ENCODE results near the gene APOF. TPM values are rescaled to one million over a fixed set of nuclear protein-coding genes. Genes with fewer than 3 reads are reported as not detected.

The APOF gene
- total and polyA plus RNA-seq, 2 donors (not counting 1 experiment from before 2014, with no cell fraction given): not detected

- TF ChIP-seq CTCF (conservative IDR thresholded peaks at IDR 0.05 in 1 of 2, IDR thresholded peaks at IDR 0.05 in 1 of 2; ENCODE audit: low read depth in 1 of 2, low read length in 2 of 2) (no peak), EZH2 (IDR thresholded peaks at IDR 0.05; ENCODE audit: low read length, missing control alignments) (no peak)
- Histone ChIP-seq H3K79me2 (ENCODE audit: control insufficient read depth, insufficient read depth, low read length) (peaks cover 33% of the 10 kb centered on the region), H3K27ac (ENCODE audit: insufficient read depth, low read length) (peak overlapping the region; percentile 96), H4K20me1 (ENCODE audit: control insufficient read depth, extremely low read depth, insufficient read depth, low read length) (no peaks in the 10 kb centered on the region), H3K27me3 (ENCODE audit: control insufficient read depth, insufficient read depth, low read length) (no peaks in the 10 kb centered on the region), H3K9me3 (ENCODE audit: control insufficient read depth, insufficient read depth, low read depth, low read length) (no peaks in the 10 kb centered on the region), H3K4me3 (replicated peaks in 1 of 4; ENCODE audit: control extremely low read depth in 1 of 4, insufficient read depth in 1 of 4, low read depth in 3 of 4, low read length in 4 of 4) (peak overlapping the region; percentile 99 to 100 (median 100)), H3K36me3 (ENCODE audit: control insufficient read depth, insufficient read depth, low read length) (peaks cover 22% of the 10 kb centered on the region), H3K4me1 (ENCODE audit: control insufficient read depth, extremely low read depth, insufficient read depth, low read length) (peaks cover 9% of the 10 kb centered on the region), H3K4me2 (ENCODE audit: extremely low read depth, insufficient read depth, low read length) (peak overlapping the region; percentile 96), H2AFZ (ENCODE audit: low read length) (no peak overlapping the region), H3K9ac (ENCODE audit: insufficient read depth, low read length) (peak overlapping the region; percentile 90)
- DNase-seq (ENCODE audit: low read depth in 2 of 2): peak; percentile 85 to 89
Measured at GRCh38 chr12:56358836-56359532, 3.7 kb downstream of the APOF start.

GRCh38 chr12:56351325-56351724, 11.3 kb downstream of the APOF start:
- H3K27ac ChIP-seq (ENCODE audit: insufficient read depth, low read length): no peak overlapping the region
- H3K36me3 ChIP-seq (ENCODE audit: control insufficient read depth, insufficient read depth, low read length): peaks cover 45% of the 10 kb centered on the region
- H3K9ac ChIP-seq (ENCODE audit: insufficient read depth, low read length): no peak overlapping the region
- no peaks in the 10 kb centered on the region for H3K9me3 ChIP-seq (ENCODE audit: control insufficient read depth, insufficient read depth, low read depth, low read length)
- H2AFZ ChIP-seq (ENCODE audit: low read length): no peak overlapping the region
- no peak for TF ChIP-seq EZH2 (IDR thresholded peaks at IDR 0.05; ENCODE audit: low read length, missing control alignments)
- no peak for TF ChIP-seq CTCF (conservative IDR thresholded peaks at IDR 0.05 in 1 of 2, IDR thresholded peaks at IDR 0.05 in 1 of 2; ENCODE audit: low read depth in 1 of 2, low read length in 2 of 2)
- no peak overlapping the region for H3K4me2 ChIP-seq (ENCODE audit: extremely low read depth, insufficient read depth, low read length)
- no peaks in the 10 kb centered on the region for H3K27me3 ChIP-seq (ENCODE audit: control insufficient read depth, insufficient read depth, low read length)
- H3K79me2 ChIP-seq (ENCODE audit: control insufficient read depth, insufficient read depth, low read length): peaks cover 4% of the 10 kb centered on the region
- H3K4me3 ChIP-seq (replicated peaks in 1 of 4; ENCODE audit: control extremely low read depth in 1 of 4, insufficient read depth in 1 of 4, low read depth in 3 of 4, low read length in 4 of 4): no peak overlapping the region
- no peaks in the 10 kb centered on the region for H3K4me1 ChIP-seq (ENCODE audit: control insufficient read depth, extremely low read depth, insufficient read depth, low read length)
- DNase-seq (ENCODE audit: low read depth in 2 of 2): no peak
- H4K20me1 ChIP-seq (ENCODE audit: control insufficient read depth, extremely low read depth, insufficient read depth, low read length): no peaks in the 10 kb centered on the region

- Histone ChIP-seq H3K4me1 (ENCODE audit: control insufficient read depth, extremely low read depth, insufficient read depth, low read length) (no peaks in the 10 kb centered on the region), H2AFZ (ENCODE audit: low read length) (no peak overlapping the region), H3K9ac (ENCODE audit: insufficient read depth, low read length) (no peak overlapping the region), H3K4me2 (ENCODE audit: extremely low read depth, insufficient read depth, low read length) (no peak overlapping the region), H3K27me3 (ENCODE audit: control insufficient read depth, insufficient read depth, low read length) (no peaks in the 10 kb centered on the region), H4K20me1 (ENCODE audit: control insufficient read depth, extremely low read depth, insufficient read depth, low read length) (no peaks in the 10 kb centered on the region), H3K9me3 (ENCODE audit: control insufficient read depth, insufficient read depth, low read depth, low read length) (no peaks in the 10 kb centered on the region), H3K4me3 (replicated peaks in 1 of 4; ENCODE audit: control extremely low read depth in 1 of 4, insufficient read depth in 1 of 4, low read depth in 3 of 4, low read length in 4 of 4) (no peak overlapping the region), H3K79me2 (ENCODE audit: control insufficient read depth, insufficient read depth, low read length) (no peaks in the 10 kb centered on the region), H3K27ac (ENCODE audit: insufficient read depth, low read length) (no peak overlapping the region), H3K36me3 (ENCODE audit: control insufficient read depth, insufficient read depth, low read length) (peaks cover 38% of the 10 kb centered on the region)
- TF ChIP-seq EZH2 (IDR thresholded peaks at IDR 0.05; ENCODE audit: low read length, missing control alignments) (no peak), CTCF (conservative IDR thresholded peaks at IDR 0.05 in 1 of 2, IDR thresholded peaks at IDR 0.05 in 1 of 2; ENCODE audit: low read depth in 1 of 2, low read length in 2 of 2) (no peak)
- no peak for DNase-seq (ENCODE audit: low read depth in 2 of 2)
Measured at GRCh38 chr12:56350662-56351061, 12.0 kb downstream of the APOF start.

Measured in fibroblast of lung (primary cell).